ENCODE measurements around the gene CA9.

Gene CA9

DNA sequence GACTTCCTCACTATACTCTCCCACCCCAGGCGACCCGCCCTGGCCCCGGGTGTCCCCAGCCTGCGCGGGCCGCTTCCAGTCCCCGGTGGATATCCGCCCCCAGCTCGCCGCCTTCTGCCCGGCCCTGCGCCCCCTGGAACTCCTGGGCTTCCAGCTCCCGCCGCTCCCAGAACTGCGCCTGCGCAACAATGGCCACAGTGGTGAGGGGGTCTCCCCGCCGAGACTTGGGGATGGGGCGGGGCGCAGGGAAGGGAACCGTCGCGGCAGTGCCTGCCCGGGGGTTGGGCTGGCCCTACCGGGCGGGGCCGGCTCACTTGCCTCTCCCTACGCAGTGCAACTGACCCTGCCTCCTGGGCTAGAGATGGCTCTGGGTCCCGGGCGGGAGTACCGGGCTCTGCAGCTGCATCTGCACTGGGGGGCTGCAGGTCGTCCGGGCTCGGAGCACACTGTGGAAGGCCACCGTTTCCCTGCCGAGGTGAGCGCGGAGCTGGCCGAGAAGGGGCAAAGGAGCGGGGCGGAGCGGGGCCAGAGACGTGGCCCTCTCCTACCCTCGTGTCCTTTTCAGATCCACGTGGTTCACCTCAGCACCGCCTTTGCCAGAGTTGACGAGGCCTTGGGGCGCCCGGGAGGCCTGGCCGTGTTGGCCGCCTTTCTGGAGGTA lies 2.1 kb downstream of the CA9 start:
- DNase-seq (ENCODE audit: low read depth), result no peak

DNA sequence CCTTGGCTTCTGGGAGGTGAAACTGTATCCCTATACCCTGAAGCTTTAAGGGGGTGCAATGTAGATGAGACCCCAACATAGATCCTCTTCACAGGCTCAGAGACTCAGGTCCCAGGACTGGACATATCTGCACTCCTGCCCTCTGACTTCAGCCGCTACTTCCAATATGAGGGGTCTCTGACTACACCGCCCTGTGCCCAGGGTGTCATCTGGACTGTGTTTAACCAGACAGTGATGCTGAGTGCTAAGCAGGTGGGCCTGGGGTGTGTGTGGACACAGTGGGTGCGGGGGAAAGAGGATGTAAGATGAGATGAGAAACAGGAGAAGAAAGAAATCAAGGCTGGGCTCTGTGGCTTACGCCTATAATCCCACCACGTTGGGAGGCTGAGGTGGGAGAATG lies 5.4 kb downstream of the CA9 start:
- DNase-seq (ENCODE audit: low read depth), result no peak

DNA sequence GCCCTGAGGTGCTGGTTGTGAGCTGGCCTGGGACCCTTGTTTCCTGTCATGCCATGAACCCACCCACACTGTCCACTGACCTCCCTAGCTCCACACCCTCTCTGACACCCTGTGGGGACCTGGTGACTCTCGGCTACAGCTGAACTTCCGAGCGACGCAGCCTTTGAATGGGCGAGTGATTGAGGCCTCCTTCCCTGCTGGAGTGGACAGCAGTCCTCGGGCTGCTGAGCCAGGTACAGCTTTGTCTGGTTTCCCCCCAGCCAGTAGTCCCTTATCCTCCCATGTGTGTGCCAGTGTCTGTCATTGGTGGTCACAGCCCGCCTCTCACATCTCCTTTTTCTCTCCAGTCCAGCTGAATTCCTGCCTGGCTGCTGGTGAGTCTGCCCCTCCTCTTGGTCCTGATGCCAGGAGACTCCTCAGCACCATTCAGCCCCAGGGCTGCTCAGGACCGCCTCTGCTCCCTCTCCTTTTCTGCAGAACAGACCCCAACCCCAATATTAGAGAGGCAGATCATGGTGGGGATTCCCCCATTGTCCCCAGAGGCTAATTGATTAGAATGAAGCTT lies 6.1 kb downstream of the CA9 start:
- DNase-seq (ENCODE audit: low read depth), result no peak

DNA sequence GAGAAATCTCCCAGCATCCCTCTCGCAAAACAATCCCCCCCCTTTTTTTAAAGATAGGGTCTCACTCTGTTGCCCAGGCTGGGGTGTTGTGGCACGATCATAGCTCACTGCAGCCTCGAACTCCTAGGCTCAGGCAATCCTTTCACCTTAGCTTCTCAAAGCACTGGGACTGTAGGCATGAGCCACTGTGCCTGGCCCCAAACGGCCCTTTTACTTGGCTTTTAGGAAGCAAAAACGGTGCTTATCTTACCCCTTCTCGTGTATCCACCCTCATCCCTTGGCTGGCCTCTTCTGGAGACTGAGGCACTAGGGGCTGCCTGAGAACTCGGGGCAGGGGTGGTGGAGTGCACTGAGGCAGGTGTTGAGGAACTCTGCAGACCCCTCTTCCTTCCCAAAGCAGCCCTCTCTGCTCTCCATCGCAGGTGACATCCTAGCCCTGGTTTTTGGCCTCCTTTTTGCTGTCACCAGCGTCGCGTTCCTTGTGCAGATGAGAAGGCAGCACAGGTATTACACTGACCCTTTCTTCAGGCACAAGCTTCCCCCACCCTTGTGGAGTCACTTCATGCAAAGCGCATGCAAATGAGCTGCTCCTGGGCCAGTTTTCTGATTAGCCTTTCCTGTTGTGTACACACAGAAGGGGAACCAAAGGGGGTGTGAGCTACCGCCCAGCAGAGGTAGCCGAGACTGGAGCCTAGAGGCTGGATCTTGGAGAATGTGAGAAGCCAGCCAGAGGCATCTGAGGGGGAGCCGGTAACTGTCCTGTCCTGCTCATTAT lies 6.8 kb downstream of the CA9 start:
- DNase-seq (ENCODE audit: low read depth), result no peak

DNA sequence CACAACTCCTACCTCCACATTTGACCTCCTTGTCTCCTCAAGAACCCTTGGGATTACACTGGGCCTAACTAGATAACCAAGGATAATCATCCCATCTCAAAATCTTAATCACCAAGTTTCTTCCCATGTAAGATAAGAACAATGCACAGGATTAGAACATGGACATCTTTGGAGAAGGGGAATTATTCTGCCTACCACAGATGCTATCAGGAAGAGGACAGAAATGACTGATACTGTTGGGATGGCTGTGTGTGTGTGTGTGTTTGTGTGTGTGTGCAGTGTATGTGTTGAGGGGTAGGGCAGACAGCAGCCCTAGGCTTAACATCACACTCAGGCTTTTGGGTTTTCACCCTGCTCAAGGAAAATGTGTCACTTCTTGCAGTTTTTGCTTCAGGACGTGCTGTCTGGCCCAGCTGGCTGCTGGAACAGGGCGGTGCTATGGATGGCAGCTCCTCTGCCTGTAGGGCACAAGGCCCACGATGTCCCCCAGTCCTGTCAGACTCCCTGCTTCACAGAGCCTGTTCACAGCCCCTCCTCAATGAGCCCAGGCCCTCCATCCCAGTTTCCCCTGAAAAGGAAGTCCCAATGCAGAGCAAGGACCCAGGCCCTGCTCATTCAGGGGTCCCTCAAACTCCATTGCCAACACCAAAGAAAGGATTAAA lies 7.7 kb downstream of the CA9 start:
- DNase-seq (ENCODE audit: low read depth), result no peak

- no peak for DNase-seq (ENCODE audit: low read depth)
Measured at GRCh38 chr9:35682051-35682450, 8.3 kb downstream of the CA9 start.

DNA sequence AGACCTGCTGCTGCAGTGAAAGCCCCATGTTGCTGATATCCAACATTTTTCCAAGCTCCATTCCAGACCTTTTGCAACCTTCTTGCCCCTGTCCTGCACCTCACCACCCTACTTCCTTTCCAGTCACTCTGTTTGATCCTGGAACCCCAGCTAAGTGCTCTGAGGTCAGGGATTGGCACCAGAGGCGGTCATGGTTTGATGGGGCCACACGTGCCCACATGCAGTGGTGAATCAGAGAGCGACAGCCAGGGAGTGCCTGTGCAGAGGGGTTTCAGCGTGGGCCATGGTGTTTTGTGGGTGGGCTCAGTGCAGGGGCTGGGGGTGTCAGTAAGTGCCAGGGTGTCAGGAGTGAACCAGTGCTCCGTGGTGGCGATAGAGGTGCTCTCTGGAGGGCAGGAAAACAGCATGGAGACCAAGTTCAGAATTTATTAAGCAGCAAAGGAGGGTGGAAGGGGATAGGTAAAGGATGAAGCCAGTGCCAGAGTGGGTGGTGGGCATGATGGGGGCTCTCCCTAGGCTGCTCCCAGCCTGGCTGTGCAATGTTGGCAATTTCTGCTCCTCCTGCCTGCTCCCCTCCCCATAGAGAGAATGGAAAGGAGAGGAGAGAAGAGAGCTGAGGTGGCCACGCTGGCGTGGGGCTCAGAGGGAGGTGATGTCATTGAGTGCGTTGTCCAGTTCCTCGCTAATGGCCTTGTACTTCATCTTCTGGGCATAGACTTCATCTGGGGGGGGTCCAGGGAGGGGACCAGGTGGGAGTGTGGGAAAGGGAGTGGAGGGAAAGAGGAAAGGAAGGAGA lies 9.0 kb downstream of the CA9 start:
- no peak for DNase-seq (ENCODE audit: low read depth)

- no peak for DNase-seq (ENCODE audit: low read depth)
Measured at GRCh38 chr9:35683323-35683722, 9.6 kb downstream of the CA9 start.

DNA sequence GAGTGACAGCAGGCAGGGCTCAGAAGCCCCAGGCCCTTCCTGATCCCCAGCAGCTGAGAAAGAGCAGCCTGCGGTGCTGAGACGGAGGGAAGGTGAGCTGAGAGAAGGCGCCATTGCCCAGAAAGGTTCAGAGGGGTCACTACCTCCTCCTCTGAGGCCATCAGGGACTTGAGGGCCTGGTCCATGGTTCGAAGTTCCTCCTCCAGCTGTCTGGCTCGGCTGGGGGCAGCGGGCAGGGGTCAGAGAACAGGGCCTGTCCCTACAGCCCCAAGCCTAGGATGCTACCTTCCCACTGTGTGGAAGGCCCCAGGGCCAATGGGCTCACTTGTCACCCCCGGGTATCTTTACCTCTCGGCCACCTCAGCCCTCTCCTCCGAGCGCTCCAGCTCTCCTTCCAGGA lies 11.2 kb downstream of the CA9 start:
- no peak for DNase-seq (ENCODE audit: low read depth)

DNA sequence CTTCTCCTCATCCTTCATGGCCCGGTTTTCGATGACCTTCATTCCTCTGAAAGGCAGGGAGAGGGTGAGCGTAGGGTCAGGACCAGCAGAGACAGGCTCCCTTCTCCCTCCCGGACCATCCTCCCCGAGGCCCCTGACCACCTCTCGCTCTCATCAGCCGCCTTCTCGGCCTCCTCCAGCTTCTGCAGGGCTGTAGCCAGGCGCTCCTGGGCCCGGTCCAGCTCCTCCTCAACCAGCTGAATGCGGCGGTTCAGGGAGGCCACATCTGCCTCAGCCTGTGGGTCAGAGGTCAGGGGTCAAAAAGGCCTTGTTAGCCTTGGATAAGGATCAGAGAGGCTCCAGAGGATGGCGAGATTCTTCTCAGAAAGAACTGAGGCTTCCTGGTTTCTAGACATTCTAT lies 11.8 kb downstream of the CA9 start:
- DNase-seq (ENCODE audit: low read depth), result no peak

GRCh38 chr9:35686222-35687203 lies 12.8 kb downstream of the CA9 start:
- DNase-seq (ENCODE audit: low read depth), result no peak

DNA sequence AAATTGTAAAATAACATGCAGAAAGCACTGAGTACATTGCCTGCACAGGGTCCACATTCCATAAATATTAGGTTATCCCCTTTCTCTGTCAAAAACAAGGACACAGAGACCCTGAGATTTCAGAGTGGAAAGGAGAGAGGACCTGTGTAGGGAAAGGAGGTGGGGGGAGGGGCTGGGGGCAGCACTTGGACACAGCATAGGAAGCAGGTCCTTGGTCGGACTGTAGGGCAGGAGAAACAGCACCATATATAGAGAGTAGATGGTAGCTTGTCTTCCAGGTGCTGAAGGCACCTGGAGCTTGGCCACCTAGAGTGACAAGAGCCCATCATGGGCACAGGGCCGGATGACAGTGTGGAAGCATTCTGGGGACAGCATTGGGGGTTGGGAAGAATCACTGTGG lies 13.6 kb downstream of the CA9 start:
- no peak for DNase-seq (ENCODE audit: low read depth)

DNA sequence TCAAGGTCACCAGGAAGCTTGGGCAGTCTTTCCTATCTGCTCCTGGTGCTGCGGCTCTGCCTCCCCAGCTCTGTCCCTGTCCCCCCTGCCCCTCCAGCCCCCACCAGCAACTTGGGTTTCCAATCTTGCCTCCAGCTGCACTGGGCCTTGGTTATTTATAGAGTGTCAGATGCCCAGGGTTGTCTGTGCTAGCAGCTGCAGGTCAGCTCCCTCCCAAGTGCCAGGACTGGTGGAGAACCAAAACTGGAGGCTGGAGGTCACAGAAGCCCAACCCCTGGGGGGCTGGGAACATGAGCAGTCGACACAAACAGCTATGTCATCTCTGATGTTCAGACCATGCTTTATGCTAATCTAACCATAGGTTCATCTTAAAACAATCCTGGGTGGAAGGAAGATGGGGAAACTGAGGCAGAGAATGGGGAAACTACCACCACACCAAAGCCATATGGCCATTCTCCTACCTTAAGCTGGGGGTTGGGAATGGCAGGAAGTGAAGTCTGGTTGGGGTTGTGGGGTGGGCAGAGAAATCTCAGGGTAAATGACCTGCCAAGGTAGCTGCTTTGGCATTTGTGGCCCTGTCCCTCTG lies 14.3 kb downstream of the CA9 start:
- DNase-seq (ENCODE audit: low read depth), result no peak

DNA sequence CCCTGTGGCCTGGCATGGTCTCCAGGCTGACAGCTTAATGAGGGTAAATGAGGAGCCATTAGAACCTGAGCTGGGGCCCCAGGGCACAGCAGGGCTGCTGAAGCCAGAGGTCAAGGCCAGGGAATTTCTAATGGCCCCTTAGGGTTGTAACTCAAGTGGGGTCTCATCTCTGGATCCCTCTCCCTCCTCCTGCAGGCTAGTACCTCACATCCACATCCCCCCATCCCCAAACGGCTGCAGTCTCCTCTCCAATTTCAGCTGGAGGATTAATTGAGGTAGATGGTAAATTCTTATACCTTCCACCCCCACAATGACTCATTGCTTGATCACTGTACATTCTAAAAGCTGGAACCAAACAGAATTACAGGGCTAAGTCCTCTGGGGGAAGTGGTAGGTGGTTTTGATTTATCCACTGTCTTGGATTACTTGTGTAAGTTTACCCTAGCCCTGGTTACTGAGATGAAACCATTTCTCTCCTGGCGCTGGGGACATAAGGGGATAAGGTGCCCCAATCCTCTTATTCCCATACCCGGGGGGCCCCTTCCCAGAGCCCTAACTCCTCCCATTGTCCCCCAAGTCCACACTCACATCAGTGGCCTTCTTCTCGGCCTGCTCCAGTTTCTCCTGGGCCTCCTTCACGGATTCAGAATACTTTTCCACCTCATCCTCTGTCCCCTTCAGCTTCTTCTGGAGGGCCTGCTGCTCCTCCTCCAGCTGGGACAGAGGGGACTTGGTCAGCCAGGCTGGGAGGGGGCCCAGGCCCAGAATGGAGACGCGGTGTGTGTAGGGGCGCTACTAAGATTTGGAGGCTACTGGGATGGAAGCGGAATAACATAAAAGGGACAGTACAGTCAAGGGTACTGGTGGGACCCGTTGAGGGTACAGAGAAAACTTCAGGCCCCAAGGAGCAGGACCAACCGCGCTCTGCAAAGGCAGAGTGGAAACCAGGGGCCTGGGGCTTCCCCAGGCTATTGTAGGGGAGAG lies 15.1 kb downstream of the CA9 start:
- DNase-seq (ENCODE audit: low read depth), result no peak

GRCh38 chr9:35689542-35690293 lies 16.0 kb downstream of the CA9 start, which contains the start of gene TPM2:
TSS of gene TPM2 (minus strand) at chr9:35689925. CDS start at chr9:35689817, 108 bp downstream.
- no peak for DNase-seq (ENCODE audit: low read depth)

- DNase-seq (ENCODE audit: low read depth), result no peak
Measured at GRCh38 chr9:35690294-35690613, 16.5 kb downstream of the CA9 start.

DNA sequence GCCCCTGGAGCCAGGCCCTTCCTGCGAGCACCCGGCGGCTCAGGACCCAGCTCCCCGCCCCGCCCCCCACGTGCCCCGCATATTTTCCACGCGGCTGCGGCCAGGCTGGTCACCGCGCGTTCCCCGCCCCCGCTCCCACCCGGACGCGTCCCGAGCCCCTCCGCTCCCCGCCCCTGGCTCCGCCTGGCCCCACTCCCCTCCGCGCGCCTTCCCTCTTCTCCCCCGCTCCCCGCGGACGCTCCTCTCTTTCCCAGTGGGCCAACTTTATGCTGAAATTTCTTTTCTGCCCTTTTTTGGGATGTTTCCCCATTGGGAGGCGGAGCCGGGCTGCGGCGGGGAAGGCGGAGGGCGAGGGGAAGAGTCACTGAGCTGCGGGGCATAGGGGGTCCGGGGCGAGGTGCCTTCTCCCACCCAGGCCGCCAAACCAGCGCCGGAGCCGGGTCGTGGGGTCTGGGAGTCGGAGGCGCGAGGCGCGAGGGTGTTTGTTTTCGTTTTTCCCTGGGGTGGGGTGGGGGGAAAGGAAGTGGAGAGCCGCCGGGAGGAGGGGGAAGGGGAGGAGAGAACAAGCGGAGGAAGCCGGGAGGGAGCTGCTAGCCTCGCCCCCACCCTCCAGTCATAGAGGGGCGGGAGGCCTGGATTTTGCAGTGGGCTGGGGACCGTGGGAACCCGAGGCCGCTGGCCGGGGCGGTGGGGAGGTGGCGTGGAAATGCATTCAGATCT lies 17.0 kb downstream of the CA9 start:
- DNase-seq (ENCODE audit: low read depth), result no peak

GRCh38 chr9:35691334-35691650 lies 17.6 kb downstream of the CA9 start:
- no peak for DNase-seq (ENCODE audit: low read depth)
